GM12872 (cell line): Measurements from ENCODE around the gene RIPPLY3.

Experiments
- TF ChIP-seq, protein P1 (sequence below): IDR thresholded peaks from 3 replicates; pipeline ENCODE4 v1.5.1; 2011; ENCODE audit warnings: low read depth, mild to moderate bottlenecking, low read length, moderate library complexity; ENCODE audit not compliant: insufficient read depth

RIPPLY3 gene

DNA sequence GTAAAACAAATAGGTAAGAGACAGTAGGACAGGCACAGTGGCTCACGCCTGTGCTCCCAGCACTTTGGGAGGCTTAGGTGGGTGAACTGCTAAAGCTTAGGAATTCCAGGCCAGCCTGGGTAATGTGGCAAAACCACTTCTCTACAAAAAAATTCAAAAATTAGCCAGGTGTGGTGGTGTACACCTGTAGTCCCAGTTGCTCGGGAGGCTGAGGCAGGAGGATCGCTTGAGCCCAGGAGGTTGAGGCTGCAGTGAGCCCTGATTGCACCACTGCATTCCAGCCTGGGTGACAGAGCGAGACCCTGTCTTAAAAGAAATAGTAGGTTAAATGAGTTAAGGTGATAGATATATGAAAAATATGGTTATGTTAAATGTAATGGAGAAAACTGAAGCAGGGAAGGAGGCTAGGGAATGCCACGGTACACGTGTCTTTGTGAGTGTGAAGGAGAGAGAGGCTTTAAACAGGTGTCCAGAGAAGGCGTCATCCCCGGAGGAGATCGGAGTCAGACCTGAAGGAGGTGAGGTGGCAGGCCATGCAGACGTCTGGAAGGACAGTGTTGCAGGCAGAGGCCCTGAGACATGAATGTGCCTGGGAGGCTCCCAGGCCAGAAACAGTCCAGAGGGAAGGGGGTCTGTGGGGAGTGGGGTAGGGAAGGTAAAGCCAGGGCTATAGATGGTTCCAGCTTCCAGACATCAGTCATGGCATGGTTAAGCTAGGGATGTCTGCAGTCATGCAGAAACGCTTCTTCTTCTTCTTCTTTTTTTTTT, 7.2 kb upstream of the RIPPLY3 start:
- TF ChIP-seq, protein P1, sequence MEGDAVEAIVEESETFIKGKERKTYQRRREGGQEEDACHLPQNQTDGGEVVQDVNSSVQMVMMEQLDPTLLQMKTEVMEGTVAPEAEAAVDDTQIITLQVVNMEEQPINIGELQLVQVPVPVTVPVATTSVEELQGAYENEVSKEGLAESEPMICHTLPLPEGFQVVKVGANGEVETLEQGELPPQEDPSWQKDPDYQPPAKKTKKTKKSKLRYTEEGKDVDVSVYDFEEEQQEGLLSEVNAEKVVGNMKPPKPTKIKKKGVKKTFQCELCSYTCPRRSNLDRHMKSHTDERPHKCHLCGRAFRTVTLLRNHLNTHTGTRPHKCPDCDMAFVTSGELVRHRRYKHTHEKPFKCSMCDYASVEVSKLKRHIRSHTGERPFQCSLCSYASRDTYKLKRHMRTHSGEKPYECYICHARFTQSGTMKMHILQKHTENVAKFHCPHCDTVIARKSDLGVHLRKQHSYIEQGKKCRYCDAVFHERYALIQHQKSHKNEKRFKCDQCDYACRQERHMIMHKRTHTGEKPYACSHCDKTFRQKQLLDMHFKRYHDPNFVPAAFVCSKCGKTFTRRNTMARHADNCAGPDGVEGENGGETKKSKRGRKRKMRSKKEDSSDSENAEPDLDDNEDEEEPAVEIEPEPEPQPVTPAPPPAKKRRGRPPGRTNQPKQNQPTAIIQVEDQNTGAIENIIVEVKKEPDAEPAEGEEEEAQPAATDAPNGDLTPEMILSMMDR: no peak

DNA sequence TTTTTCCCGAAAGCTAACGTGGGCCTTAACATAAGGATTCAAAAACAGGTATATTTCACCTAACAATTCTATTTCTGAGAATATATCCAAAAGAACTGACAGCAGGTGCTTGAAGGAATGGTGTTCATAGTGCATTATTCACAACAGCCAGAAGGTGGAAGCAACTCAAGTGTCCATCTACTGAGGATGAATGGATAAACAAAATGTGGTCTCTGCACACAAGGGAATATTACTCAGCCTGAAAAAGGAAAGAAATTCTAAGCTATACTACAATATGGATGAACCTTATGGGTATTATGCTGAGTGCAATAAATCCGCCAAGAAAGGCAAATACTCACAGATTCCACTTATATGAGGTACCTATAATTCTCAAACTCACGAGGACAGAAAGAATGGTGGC, 6.1 kb upstream of the RIPPLY3 start:
- TF ChIP-seq, protein P1: no peak

DNA sequence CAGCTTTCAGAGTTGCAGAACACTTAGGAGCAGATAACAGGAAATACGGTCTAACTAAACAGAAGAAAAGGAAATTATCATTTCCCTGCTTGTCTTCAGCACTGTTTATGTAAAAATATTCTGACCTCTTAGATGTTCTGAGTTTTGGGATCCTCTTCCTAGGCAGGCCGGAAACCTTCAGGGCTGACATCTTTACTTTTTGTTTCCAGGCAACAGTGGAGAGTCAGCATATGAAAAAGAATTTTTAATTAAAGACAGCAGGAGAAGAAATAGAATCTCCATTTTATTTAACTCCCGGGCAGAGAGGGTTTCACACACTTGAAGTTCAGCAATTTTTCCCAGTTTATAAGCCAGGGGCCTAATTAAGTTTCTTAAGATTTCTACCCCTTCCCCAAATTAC, 5.1 kb upstream of the RIPPLY3 start:
- TF ChIP-seq, protein P1: no peak

DNA sequence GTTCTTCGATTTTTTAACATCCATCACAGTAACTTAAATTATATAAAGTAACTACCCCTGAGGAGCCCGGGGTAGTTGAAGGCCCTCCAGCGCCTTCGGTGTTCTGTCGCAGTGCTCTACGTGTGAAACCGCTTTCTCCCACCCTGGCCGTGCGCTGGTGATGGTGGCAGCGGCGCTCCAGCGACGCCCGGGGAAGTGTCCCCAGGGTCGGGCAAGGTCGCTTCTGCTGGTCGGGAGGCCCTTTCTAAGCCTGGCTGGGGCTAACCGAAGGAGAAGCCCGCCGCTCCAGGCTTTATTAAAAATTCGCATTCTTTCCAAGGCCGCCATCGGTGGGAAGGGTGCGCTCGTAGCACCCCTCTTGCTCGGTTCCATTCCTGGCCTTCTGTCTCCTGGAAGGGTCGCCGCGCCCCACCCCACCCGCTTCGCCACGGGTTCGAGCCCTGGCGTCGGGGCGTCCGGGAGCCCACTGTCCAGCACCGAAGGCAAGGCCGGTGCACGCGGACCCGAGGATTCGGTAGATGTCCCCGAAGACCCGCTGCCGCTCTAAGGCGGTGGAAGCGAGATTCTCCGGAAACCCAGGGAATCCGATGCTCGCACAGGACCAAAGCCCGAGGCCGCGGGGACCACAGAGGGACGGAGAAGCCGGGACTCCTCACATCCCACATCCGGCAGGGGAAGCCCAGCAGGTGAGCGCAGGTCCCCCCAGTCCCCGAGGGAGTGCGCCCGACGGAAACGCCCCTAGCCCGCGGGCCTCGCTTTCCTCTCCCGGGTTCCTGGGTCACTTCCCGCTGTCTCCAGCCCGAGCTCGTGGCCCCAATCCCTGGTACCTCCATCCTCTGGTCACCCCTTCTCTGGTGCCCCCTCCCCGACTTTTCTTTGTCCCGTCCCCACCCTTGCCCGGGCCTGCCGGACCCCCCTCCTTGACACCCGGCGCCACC, 685 bp upstream of the RIPPLY3 start:
- TF ChIP-seq, protein P1: no peak

DNA sequence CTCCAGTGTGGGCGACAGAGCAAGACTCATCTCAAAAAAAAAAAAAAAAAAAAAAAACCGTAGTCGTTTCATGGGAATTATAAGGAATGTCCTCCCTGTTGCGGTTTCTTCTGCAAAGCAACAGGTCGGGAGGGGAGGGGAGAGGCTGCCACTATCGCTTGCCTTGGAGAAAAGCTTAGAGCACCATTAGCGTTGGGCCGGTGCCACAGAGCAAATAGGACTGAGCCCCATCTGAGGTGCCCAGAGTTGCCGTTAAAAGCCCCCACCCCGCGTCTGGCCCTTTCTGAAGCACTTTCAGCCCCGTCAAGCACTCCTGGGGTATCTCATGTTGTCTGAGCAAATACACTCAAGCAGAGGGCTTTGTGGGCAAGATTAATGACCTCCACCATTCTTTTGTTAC, 2.2 kb downstream of the RIPPLY3 start:
- TF ChIP-seq, protein P1: no peak

DNA sequence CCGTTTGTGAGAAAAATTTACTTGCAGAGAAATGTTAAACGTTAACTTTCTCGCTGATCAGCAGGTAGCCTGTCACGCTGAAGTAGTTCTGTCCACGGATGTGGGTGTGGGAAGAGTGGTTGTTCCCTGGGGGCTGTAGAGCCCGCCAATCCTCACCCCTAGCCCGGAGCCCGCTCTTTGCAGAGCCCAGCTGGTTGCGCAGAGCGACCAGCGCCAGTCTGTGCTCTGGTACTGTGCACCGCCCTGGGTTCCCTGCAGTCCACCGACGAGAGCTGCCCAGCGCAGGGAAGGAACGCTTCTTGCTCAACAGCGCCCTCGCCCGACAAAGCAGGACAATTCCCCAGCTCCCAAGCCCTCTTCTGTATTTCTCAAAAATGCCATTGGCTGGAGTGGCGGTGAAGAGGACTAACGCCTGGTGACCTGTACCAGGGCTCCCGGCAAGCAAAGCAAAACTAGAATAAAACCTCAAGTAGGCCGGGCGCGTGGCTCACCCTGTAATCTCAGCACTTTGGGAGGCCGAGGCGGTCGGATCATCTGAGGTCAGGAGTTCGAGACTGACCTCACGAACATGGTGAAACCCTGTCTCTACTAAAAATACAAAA, 3.3 kb downstream of the RIPPLY3 start:
- TF ChIP-seq, protein P1: peak; percentile 93
